HG03457 (cell line): ENCODE data around the gene KCNH4.
"Not testable (repeated sequence)": the region's sequence is repeated elsewhere in the genome, so short reads cannot be mapped to it uniquely, and the experiment has no call there.

ENCODE experiments used
- ATAC-seq: cut with Tn5 transposase; IDR thresholded peaks from one replicate; pipeline ENCODE4 v1.9.1; 2021; ENCODE audit warnings: moderate number of reproducible peaks; ENCODE audit not compliant: unreplicated experiment

The KCNH4 gene

GRCh38 chr17:42179911-42180410 is 981 bp downstream of the KCNH4 start:
- ATAC-seq = no peak

GRCh38 chr17:42179335-42179734 is 1.6 kb downstream of the KCNH4 start:
- ATAC-seq = no peak

- no peak for ATAC-seq
Measured at GRCh38 chr17:42178817-42179216, 2.1 kb downstream of the KCNH4 start.

- no peak for ATAC-seq
Measured at GRCh38 chr17:42177684-42178083, 3.3 kb downstream of the KCNH4 start.

- ATAC-seq = no peak
Measured at GRCh38 chr17:42174126-42174783, 6.7 kb downstream of the KCNH4 start.

- no peak for ATAC-seq
Measured at GRCh38 chr17:42171831-42172230, 9.1 kb downstream of the KCNH4 start.

GRCh38 chr17:42169351-42169750 is 11.6 kb downstream of the KCNH4 start:
- ATAC-seq = no peak

GRCh38 chr17:42167807-42168206 is 13.1 kb downstream of the KCNH4 start:
- ATAC-seq = no peak

- no peak for ATAC-seq
Measured at GRCh38 chr17:42166196-42166763, 14.7 kb downstream of the KCNH4 start.

- ATAC-seq = no peak
Measured at GRCh38 chr17:42165751-42166150, 15.2 kb downstream of the KCNH4 start.

GRCh38 chr17:42163696-42164407 is 17.1 kb downstream of the KCNH4 start:
- no peak for ATAC-seq

- no peak for ATAC-seq
Measured at GRCh38 chr17:42163113-42163512, 17.8 kb downstream of the KCNH4 start.

GRCh38 chr17:42160531-42160910 is 20.4 kb downstream of the KCNH4 start:
- no peak for ATAC-seq

- no peak for ATAC-seq
Measured at GRCh38 chr17:42159796-42160530, 21.0 kb downstream of the KCNH4 start.

GRCh38 chr17:42155614-42156045 is 25.3 kb downstream of the KCNH4 start:
- ATAC-seq = no peak

- ATAC-seq = no peak
Measured at GRCh38 chr17:42153919-42154742, 26.8 kb downstream of the KCNH4 start.

- no peak for ATAC-seq
Measured at GRCh38 chr17:42146911-42147607, 33.9 kb downstream of the KCNH4 start.

- not testable (repeated sequence) for ATAC-seq
Measured at GRCh38 chr17:42143138-42143537, 37.8 kb downstream of the KCNH4 start.

GRCh38 chr17:42142371-42142896 is 38.5 kb downstream of the KCNH4 start:
- no peak for ATAC-seq

GRCh38 chr17:42141382-42141781 is 39.6 kb downstream of the KCNH4 start:
- no peak for ATAC-seq
